ENCODE measurements around the gene PERCC1.

DNA sequence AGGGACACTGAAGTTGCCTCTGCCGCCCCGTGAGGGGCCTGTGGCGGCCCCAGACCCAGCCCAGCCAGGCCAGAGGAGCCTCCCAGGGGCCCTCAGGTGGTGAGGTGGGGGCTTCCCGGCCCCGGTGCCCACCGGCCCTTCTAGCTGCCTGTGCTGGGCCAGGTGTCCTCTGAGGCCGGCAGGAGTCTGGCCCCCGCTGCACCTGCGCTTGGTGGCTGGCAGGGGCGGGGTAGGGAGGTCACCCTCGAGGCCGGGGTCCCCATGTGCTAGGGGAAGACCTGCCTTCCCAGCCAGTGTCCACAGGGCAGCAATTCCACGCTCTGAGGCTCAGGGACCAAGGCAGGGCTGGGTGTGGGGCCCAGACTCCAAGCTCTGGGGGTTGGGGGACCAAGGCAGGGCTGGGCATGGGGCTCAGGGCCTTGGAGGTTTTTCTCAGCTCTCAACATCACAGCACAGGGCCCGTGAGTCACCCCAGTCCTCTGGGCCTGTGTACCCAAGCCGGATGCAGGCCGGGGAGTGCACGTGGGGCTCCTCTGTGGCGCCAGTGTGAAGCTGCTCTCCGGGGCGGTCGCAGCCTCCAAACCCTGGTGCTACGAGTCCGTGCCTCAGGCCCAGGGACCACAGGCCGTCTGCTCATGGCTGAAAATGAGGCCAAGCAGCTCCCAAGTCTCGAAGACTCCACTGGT lies 14.8 kb downstream of the PERCC1 start:
- TF ChIP-seq, protein P1, sequence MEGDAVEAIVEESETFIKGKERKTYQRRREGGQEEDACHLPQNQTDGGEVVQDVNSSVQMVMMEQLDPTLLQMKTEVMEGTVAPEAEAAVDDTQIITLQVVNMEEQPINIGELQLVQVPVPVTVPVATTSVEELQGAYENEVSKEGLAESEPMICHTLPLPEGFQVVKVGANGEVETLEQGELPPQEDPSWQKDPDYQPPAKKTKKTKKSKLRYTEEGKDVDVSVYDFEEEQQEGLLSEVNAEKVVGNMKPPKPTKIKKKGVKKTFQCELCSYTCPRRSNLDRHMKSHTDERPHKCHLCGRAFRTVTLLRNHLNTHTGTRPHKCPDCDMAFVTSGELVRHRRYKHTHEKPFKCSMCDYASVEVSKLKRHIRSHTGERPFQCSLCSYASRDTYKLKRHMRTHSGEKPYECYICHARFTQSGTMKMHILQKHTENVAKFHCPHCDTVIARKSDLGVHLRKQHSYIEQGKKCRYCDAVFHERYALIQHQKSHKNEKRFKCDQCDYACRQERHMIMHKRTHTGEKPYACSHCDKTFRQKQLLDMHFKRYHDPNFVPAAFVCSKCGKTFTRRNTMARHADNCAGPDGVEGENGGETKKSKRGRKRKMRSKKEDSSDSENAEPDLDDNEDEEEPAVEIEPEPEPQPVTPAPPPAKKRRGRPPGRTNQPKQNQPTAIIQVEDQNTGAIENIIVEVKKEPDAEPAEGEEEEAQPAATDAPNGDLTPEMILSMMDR (IDR thresholded peaks at IDR 0.05; ENCODE audit: insufficient read depth, low read length, poor library complexity, severe bottlenecking) = no peak
- TF ChIP-seq EZH2phosphoT487 (conservative IDR thresholded peaks at IDR 0.05; ENCODE audit: low read length) = no peak

Data from SU-DHL-6 (cell line).